D721Med (cell line): Measurements from ENCODE around the gene EGFL7.

Experiments
- DNase-seq: peaks from one replicate; pipeline ENCODE4 v3.0.0; 2011; ENCODE audit warnings: low spot score; ENCODE audit not compliant: insufficient read length
- FAIRE-seq: peaks from 2 replicates; lab custom pipeline; 2011; peaks lifted over from hg19 to GRCh38; lab: Jason Lieb, UNC
- CTCF ChIP-seq: IDR thresholded peaks from 2 replicates; pipeline ENCODE4 v1.5.1; 2012; ENCODE audit warnings: mild to moderate bottlenecking, control low read depth; ENCODE audit not compliant: insufficient read depth; ENCODE audit errors: missing control alignments

The EGFL7 gene

GRCh38 chr9:136692185-136693134, 29.7 kb downstream of the EGFL7 start:
- no peak for DNase-seq
- no peak for TF ChIP-seq CTCF
- FAIRE-seq: no peak

GRCh38 chr9:136693135-136693489, 30.4 kb downstream of the EGFL7 start:
- FAIRE-seq (no peak), DNase-seq (no peak)
- no peak for TF ChIP-seq CTCF

- DNase-seq (no peak), FAIRE-seq (no peak)
- no peak for TF ChIP-seq CTCF
Observed at GRCh38 chr9:136693490-136694162, 30.9 kb downstream of the EGFL7 start.

- TF ChIP-seq CTCF: peak; percentile 39
- FAIRE-seq: no peak
- DNase-seq: peak; percentile 89
Observed at GRCh38 chr9:136694163-136694871, 31.6 kb downstream of the EGFL7 start.

- TF ChIP-seq CTCF: no peak
- FAIRE-seq (no peak), DNase-seq (no peak)
Observed at GRCh38 chr9:136694872-136695247, 32.1 kb downstream of the EGFL7 start.

- TF ChIP-seq CTCF: no peak
- no peak for DNase-seq
- no peak for FAIRE-seq
Observed at GRCh38 chr9:136695435-136695895, 32.7 kb downstream of the EGFL7 start.
